Mesendoderm (in vitro differentiated cells): ENCODE results near the gene HRH2.
"Not testable (repeated sequence)": the region's sequence is repeated elsewhere in the genome, so short reads cannot be mapped to it uniquely, and the experiment has no call there.

Experiments
- DNase-seq: peaks from one replicate; pipeline ENCODE4 v3.0.0; 2013
- H2AK5ac ChIP-seq: 2 replicates; pipeline ENCODE4 v1.6.1; 2013; ENCODE audit warnings: low read length, inconsistent platforms
- H2BK120ac ChIP-seq: 2 replicates; pipeline ENCODE4 v1.6.1; 2013; ENCODE audit warnings: low read depth, mild to moderate bottlenecking, low read length, moderate library complexity, mixed read lengths
- H2BK15ac ChIP-seq: replicated peaks from 2 replicates; pipeline ENCODE4 v1.6.1; 2013; ENCODE audit warnings: low read depth, mild to moderate bottlenecking, moderate library complexity
- H2BK5ac ChIP-seq: 2 replicates; pipeline ENCODE4 v1.6.1; 2013; ENCODE audit warnings: low read length, inconsistent platforms
- H3K18ac ChIP-seq: 2 replicates; pipeline ENCODE4 v1.6.1; 2013; ENCODE audit warnings: mild to moderate bottlenecking, low read length, mixed read lengths
- H3K23ac ChIP-seq: one replicate; pipeline ENCODE4 v1.6.1; 2013; ENCODE audit warnings: low read length
- H3K27ac ChIP-seq: 2 replicates; pipeline ENCODE4 v1.5.1; 2013; ENCODE audit warnings: low read depth, mild to moderate bottlenecking, inconsistent platforms, low read length, moderate library complexity
- H3K27me3 ChIP-seq: 2 replicates; pipeline ENCODE4 v1.6.1; 2013; ENCODE audit warnings: low read length, control low read depth, mild to moderate bottlenecking, inconsistent platforms; ENCODE audit not compliant: insufficient read depth, poor library complexity
- H3K36me3 ChIP-seq: 2 replicates; pipeline ENCODE4 v1.6.1; 2013; ENCODE audit warnings: low read length, inconsistent platforms; ENCODE audit not compliant: control insufficient read depth, insufficient read depth
- H3K4ac ChIP-seq: one replicate; pipeline ENCODE4 v1.6.1; 2013; ENCODE audit warnings: low read depth, mild to moderate bottlenecking, low read length, moderate library complexity
- H3K4me1 ChIP-seq: 2 replicates; pipeline ENCODE4 v1.6.1; 2013; ENCODE audit warnings: low read depth, low read length, inconsistent platforms; ENCODE audit not compliant: control insufficient read depth
- H3K4me2 ChIP-seq: 2 replicates; pipeline ENCODE4 v1.6.1; 2013; ENCODE audit warnings: low read length
- H3K4me3 ChIP-seq: 2 replicates; pipeline ENCODE4 v1.5.1; 2013; ENCODE audit warnings: mild to moderate bottlenecking, low read length
- H3K56ac ChIP-seq: one replicate; pipeline ENCODE4 v1.6.1; 2013; ENCODE audit warnings: low read length
- H3K79me1 ChIP-seq: 2 replicates; pipeline ENCODE4 v1.6.1; 2013; ENCODE audit warnings: low read length, inconsistent platforms
- H3K79me2 ChIP-seq: 2 replicates; pipeline ENCODE4 v1.6.1; 2013; ENCODE audit warnings: mild to moderate bottlenecking, low read length; ENCODE audit not compliant: control insufficient read depth, insufficient read depth
- H3K9ac ChIP-seq: 2 replicates; pipeline ENCODE4 v1.6.1; 2013; ENCODE audit warnings: low read length, inconsistent platforms
- H4K5ac ChIP-seq: one replicate; pipeline ENCODE4 v1.6.1; 2013; ENCODE audit warnings: low read length
- H4K8ac ChIP-seq: one replicate; pipeline ENCODE4 v1.6.1; 2013; ENCODE audit warnings: low read depth, mild to moderate bottlenecking, control low read depth, low read length, moderate library complexity
- WGBS: extraction: QIAGEN DNeasy Blood & Tissue Kit; methylation state at CpG from one replicate; pipeline ENCODE4 v1.1.7; 2013; ENCODE audit warnings: low lambda C conversion rate, missing lambda C conversion rate; ENCODE audit not compliant: insufficient coverage; ENCODE audit errors: extremely low coverage; 5-methylcytosine and 5-hydroxymethylcytosine counted together

HRH2 gene

GRCh38 chr5:175646251-175646650 is 11.6 kb upstream of the HRH2 start:
- Histone ChIP-seq H4K5ac (no peak overlapping the region), H3K79me2 (no peaks in the 10 kb centered on the region), H3K79me1 (no peaks in the 10 kb centered on the region), H3K36me3 (no peaks in the 10 kb centered on the region), H3K27me3 (no peaks in the 10 kb centered on the region), H3K27ac (no peak overlapping the region), H2BK5ac (no peak overlapping the region), H3K4me2 (no peak overlapping the region), H4K8ac (no peak overlapping the region), H3K9ac (no peak overlapping the region), H2AK5ac (no peak overlapping the region), H2BK120ac (no peak overlapping the region), H3K23ac (no peak overlapping the region), H3K4ac (no peak overlapping the region), H3K56ac (no peak overlapping the region), H3K18ac (no peak overlapping the region), H2BK15ac (no peak overlapping the region), H3K4me3 (no peak overlapping the region), H3K4me1 (no peaks in the 10 kb centered on the region)
- no peak for DNase-seq
- WGBS, result no CpG with 5 or more reads among the region's 3 CpGs

GRCh38 chr5:175649967-175650366 is 7.9 kb upstream of the HRH2 start:
- no peaks in the 10 kb centered on the region for H3K79me1 ChIP-seq

GRCh38 chr5:175650430-175651205 is 7.3 kb upstream of the HRH2 start:
- not testable (repeated sequence) for H3K4me1 ChIP-seq, H3K27ac ChIP-seq, H2BK15ac ChIP-seq

More at GRCh38 chr5:175649967-175650366, 7.9 kb upstream of the HRH2 start:
- Histone ChIP-seq H3K56ac (no peak overlapping the region), H2BK120ac (no peak overlapping the region), H3K36me3 (no peaks in the 10 kb centered on the region), H3K23ac (no peak overlapping the region), H3K27ac (no peak overlapping the region), H3K79me2 (no peaks in the 10 kb centered on the region), H3K4me2 (no peak overlapping the region), H4K8ac (no peak overlapping the region), H3K9ac (no peak overlapping the region), H3K4me1 (no peaks in the 10 kb centered on the region), H3K4me3 (no peak overlapping the region), H3K18ac (no peak overlapping the region), H4K5ac (no peak overlapping the region), H3K27me3 (no peaks in the 10 kb centered on the region), H2BK5ac (no peak overlapping the region), H3K4ac (no peak overlapping the region), H2BK15ac (no peak overlapping the region), H2AK5ac (no peak overlapping the region)
- peak; percentile 23 for DNase-seq
- WGBS, result no CpG with 5 or more reads among the region's 1 CpG

DNA sequence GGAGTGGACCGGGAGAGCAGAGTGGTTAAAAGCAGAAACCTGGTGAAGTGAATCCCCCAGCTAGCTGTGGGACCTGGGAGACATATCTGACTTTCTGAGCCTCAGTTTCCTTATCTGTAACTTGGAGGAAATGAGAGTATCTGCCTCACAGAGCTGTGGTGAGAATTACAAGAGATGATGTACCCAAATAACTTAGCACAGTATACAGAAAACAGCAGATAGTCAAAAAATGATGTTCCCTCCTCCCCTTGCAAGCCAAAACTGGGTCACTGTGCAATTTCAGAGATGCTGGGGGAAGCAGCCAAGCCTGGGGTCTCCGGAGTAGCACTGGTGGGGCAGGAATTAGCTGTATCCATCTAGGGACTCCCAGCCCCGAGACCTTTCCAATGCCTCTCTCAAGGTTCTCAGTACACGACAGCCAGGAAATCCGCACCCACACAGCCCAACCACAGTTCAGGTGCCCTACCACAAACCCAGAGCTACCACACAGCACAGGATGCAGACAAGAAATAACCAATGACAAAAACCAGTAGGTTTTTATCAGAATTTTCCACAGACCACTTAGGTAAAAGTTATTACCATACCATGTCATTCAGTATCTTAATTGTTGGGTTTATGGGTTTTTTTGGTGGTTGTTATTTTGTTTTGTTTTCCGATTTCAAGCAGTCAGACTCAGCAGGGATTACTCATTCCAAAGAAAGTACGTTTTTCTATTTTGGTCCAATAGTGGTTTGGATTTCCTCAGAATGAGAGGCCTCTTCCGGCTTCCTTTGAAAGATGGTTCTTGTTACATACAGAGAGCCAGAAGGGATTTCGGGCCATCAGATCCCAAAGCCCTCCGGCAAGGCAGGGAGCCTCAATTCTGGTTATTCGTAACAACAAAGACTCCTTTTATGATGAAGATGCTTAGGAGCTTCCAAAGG is 4.9 kb upstream of the HRH2 start:
- Histone ChIP-seq H3K18ac (no peak overlapping the region), H3K23ac (no peak overlapping the region), H2AK5ac (no peak overlapping the region), H3K4me3 (no peak overlapping the region), H3K4me2 (no peak overlapping the region), H2BK5ac (no peak overlapping the region), H3K27ac (no peak overlapping the region), H3K79me2 (no peaks in the 10 kb centered on the region), H3K9ac (no peak overlapping the region), H4K5ac (no peak overlapping the region), H3K79me1 (no peaks in the 10 kb centered on the region), H2BK120ac (no peak overlapping the region), H3K4ac (no peak overlapping the region), H4K8ac (no peak overlapping the region), H3K4me1 (no peaks in the 10 kb centered on the region), H3K27me3 (no peaks in the 10 kb centered on the region), H3K56ac (no peak overlapping the region), H3K36me3 (no peaks in the 10 kb centered on the region), H2BK15ac (no peak overlapping the region)
- no CpG with 5 or more reads among the region's 11 CpGs for WGBS
- no peak for DNase-seq

More at GRCh38 chr5:175650430-175651205, 7.3 kb upstream of the HRH2 start:
- H2BK120ac ChIP-seq, H4K8ac ChIP-seq, DNase-seq, H3K4ac ChIP-seq, H3K56ac ChIP-seq, H3K23ac ChIP-seq, H3K4me3 ChIP-seq, H3K36me3 ChIP-seq, H2BK5ac ChIP-seq, H3K18ac ChIP-seq, H2AK5ac ChIP-seq, H3K79me2 ChIP-seq, H3K4me2 ChIP-seq, H3K9ac ChIP-seq, H3K27me3 ChIP-seq, H3K79me1 ChIP-seq, H4K5ac ChIP-seq: not testable (repeated sequence)

DNA sequence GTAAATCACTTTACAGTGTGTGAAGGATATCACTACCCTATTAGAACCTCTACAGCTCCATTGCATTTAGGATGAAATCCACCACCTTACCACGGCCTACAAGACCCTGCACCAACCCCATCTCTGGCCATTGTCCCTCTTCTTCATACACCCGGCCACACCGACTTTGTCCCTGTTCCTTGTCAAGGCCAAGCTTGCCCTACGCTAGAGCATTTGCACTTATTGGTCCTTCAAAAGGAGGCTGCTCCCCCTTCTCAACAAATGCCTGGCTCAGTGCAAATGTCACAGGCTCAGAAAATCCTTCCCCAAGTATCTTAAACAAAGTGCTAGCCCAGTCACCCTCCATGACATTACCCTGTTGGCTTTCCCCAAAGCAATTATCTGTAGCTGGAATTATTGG is 4.1 kb upstream of the HRH2 start:
- Histone ChIP-seq H4K8ac (no peak overlapping the region), H3K18ac (no peak overlapping the region), H4K5ac (no peak overlapping the region), H3K56ac (no peak overlapping the region), H3K4ac (no peak overlapping the region), H2BK5ac (no peak overlapping the region), H3K79me2 (no peaks in the 10 kb centered on the region), H3K79me1 (no peaks in the 10 kb centered on the region), H3K23ac (no peak overlapping the region), H3K4me3 (no peak overlapping the region), H2AK5ac (no peak overlapping the region), H2BK120ac (no peak overlapping the region), H3K9ac (no peak overlapping the region), H3K4me1 (no peaks in the 10 kb centered on the region), H2BK15ac (no peak overlapping the region), H3K27me3 (no peaks in the 10 kb centered on the region), H3K4me2 (no peak overlapping the region), H3K36me3 (no peaks in the 10 kb centered on the region), H3K27ac (no peak overlapping the region)
- WGBS, result no CpG with 5 or more reads among the region's 4 CpGs
- no peak for DNase-seq
